GM18505 (cell line): ENCODE results near the gene DRD4.

Source experiments
- ATAC-seq: cut with Tn5 transposase; IDR thresholded peaks from one replicate; pipeline ENCODE4 v1.9.1; 2021; ENCODE audit not compliant: unreplicated experiment
- POLR2A ChIP-seq: IDR thresholded peaks from 4 replicates; pipeline ENCODE4 v1.6.1; 2011; ENCODE audit warnings: borderline replicate concordance; ENCODE audit not compliant: insufficient read depth, insufficient read length; ENCODE audit errors: extremely low read depth

The DRD4 gene

DNA sequence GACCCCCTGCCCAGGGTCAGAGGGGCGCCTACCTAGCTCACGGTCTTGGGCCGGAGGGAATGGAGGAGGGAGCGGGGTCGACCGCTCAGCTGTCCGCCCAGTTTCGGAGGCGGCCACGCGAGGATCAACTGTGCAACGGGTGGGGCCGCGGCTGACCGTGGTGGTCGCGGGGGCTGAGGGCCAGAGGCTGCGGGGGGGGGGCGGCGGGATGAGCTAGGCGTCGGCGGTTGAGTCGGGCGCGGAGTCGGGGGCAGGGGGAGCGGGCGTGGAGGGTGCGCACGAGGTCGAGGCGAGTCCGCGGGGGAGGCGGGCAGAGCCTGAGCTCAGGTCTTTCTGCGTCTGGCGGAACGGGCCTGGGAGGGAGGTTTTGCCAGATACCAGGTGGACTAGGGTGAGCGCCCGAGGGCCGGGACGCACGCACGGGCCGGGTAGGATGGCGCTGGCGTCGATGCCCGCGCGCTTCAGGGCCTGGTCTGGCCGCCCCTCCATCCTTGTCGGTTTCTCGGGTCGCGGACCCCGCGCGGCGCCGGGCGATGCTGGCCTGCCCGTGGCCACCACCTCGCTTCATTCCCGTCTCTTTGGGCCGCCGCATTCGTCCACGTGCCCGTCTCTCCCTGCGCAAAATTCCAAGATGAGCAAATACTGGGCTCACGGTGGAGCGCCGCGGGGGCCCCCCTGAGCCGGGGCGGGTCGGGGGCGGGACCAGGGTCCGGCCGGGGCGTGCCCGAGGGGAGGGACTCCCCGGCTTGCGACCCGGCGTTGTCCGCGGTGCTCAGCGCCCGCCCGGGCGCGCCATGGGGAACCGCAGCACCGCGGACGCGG is at the start of gene DRD4:
TSS of gene DRD4 (plus strand) at position 759 of the 822 bp plus-strand sequence. CDS start at position 795, 36 bp downstream.
- TF ChIP-seq POLR2A = no peak
- no peak for ATAC-seq

- ATAC-seq = no peak
- no peak for TF ChIP-seq POLR2A
These were observed 49.5 kb upstream of the DRD4 start for GRCh38 chr11:587546-587945.

DNA sequence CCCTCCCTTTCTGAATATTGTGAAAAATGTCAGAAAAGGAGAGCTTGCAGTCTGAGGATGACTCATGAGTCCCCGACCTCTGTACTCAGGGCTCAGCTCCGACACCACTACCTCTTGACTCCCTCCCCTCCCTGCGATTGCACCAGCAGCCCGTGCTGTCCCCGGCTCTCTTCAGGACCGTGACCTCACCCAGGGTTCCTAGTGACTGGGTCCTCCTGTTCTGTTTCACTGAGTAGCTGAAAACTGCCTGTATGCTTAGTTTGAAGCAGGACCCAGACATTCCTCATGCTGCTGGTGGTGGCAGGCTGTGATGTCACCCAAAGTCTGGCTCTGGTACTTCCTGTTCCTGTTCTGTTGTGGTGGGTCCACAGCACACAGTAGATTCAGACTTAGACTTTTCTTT is 49.1 kb upstream of the DRD4 start:
- ATAC-seq = no peak
- TF ChIP-seq POLR2A = no peak

GRCh38 chr11:589798-590197 is 47.3 kb upstream of the DRD4 start:
- no peak for ATAC-seq
- no peak for TF ChIP-seq POLR2A

DNA sequence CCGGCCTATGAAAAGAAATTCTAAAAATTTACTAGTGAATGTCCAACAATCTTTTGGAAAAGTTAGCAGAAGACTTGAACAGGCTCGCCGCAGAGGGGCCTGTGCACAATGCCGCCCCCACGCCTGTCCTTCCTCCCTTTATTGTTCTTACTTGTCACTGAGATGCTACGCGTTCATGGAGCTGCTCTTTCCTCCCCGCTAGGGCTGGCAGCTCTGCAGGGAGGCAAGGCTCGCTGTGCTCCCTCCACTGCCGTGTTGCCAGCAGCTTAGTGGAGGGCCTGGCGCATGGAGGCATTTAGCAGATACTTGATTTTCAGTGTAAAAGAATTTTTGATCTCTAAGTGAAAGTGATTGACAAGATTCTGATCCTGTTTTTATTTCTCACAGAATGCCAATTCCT is 46.1 kb upstream of the DRD4 start:
- TF ChIP-seq POLR2A = no peak
- ATAC-seq = no peak

GRCh38 chr11:592501-592900 is 44.6 kb upstream of the DRD4 start:
- ATAC-seq = no peak
- TF ChIP-seq POLR2A = no peak

DNA sequence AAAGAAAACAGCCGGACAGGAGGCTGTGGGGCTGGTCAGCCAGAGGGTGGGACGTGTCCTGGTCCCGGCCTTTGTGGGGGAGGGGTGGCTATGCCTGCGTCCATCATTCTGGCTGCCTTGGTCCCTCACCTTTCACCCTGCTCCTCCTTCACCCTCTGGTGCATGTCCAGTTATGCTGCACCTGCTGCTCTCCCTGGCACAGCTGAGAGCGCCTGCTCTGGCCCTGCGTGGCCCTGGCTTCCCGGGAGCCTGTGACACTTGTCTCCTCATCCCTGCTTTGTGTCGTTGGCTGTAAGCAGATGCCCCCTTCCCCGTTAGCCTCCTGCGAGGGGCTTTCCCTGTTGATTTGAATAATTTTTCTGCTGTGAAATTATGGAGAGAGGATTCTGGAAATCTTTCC is 44.2 kb upstream of the DRD4 start:
- ATAC-seq = no peak
- no peak for TF ChIP-seq POLR2A

DNA sequence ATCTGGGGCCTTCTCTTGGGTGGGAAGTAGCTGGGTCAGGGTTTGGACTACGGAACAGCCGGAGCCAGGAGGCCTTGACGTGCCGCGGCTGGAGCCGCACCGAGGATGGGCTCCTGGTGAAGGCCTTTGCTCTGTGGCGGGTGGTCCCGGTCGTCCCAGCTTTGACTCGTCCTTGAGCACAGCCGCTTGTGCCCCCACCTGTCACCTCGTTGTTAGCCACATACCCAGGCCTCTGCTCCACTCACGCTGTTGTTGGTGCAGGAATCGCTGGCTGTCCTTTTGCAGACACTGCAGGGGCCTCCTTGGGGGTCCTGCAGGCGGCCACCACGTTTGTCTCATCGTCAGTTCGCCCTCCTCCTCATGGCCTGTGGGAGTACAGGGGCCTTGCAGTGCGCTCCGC is 43.7 kb upstream of the DRD4 start:
- no peak for TF ChIP-seq POLR2A
- ATAC-seq = no peak

GRCh38 chr11:595400-595799 is 41.7 kb upstream of the DRD4 start:
- no peak for ATAC-seq
- no peak for TF ChIP-seq POLR2A

DNA sequence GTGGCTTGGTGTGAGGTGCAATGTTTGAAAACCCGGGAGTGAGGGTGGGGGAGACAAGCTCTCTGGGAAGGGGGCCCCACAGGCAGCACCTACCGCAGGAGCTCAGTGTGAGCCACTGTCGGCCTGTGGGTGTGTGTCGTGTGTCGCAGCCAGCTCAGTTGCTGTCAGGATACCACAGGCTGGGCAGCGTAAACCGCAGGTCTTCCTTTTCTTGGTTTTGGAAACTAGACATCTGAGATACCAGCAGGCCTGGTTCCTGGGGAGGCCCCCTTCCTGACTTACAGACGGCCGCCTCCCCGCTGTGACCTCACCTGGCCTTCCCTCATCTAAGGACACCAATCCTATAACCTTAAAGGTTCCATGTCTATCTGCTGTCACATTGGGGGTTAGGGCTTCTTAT is 40.7 kb upstream of the DRD4 start:
- no peak for TF ChIP-seq POLR2A

GRCh38 chr11:597166-597725 is 39.8 kb upstream of the DRD4 start:
- TF ChIP-seq POLR2A = no peak
- no peak for ATAC-seq

More for the DNA sequence above, 40.7 kb upstream of the DRD4 start:
- no peak for ATAC-seq

GRCh38 chr11:598005-598680 is 38.9 kb upstream of the DRD4 start:
- no peak for ATAC-seq

DNA sequence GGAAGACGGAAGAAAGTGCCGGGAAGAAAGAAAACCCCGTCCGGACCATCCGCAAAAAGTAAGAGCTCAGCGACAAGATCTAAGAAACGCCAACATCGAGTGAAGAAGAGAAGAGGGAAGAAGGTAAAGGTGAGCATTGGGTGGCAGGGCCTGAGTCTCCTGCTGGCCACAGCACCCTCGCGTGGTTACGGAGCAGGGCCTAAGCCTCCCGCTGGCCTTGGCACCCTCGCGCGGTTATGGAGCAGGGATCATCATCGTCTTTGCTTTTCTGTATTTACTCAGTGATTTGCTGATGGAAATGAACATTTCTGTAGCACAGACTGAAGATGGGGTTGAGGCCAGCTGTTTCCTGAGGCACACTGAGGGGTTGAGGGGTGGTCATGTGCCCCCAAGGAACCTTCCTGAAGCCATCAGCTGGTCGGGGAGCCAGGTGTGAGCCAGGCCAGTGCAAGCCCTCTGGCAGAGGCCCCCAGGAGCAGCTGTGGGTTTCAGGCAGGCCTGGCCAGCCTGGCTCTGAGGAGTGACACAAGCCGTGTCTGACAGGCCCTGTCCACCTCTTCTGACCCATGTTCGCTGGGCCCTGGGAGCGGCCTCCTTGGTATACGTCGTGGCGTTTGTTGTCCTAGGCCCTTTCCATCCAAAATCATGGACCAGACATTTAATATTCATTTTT is 35.4 kb upstream of the DRD4 start:
- ATAC-seq = no peak
- no peak for TF ChIP-seq POLR2A

More at GRCh38 chr11:598005-598680, 38.9 kb upstream of the DRD4 start:
- TF ChIP-seq POLR2A = no peak

DNA sequence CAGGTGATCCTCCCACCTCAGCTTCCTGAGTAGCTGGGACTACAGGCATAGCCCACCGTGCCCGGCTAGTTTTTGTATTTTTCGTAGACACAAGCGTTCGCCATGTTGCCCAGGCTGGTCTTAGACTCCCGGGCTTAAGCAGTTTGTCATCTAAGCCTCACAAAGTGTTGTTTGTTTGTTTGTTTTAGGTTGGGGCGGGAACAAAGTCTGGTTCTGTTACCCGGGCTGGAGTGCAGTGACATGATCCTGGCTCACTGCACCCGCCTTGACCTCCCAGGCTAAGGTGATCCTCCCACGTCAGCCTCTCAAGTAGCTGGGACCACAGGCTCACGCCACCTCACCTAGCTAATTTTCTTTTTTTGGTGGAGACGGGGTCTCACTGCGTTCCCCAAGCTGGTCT is 33.9 kb upstream of the DRD4 start:
- ATAC-seq = no peak
- TF ChIP-seq POLR2A = no peak
